SK-N-SH treated with all-trans-retinoic acid at 6 μM for 48 hours (cell line): ENCODE results near the gene PNLDC1.

Experiments
- ARNTL ChIP-seq: fragments of 450-650 bp; formaldehyde crosslinking; IDR thresholded peaks from 2 replicates; pipeline ENCODE4 v1.5.0; 2020; ENCODE audit warnings: low read depth, mild to moderate bottlenecking, moderate library complexity, borderline replicate concordance
- CREB5 ChIP-seq: fragments of 250-450 bp; sonication (Bioruptor Pico); IDR thresholded peaks from 2 replicates; pipeline ENCODE4 v1.5.1; 2020; ENCODE audit warnings: low read depth, mild to moderate bottlenecking, moderate library complexity
- CSDC2 ChIP-seq: fragments of 250-450 bp; sonication (Bioruptor Pico); IDR thresholded peaks from 2 replicates; pipeline ENCODE4 v1.5.0; 2020; ENCODE audit warnings: mild to moderate bottlenecking, moderate library complexity
- ESRRG ChIP-seq: fragments of 250-450 bp; sonication (Bioruptor Pico); IDR thresholded peaks from 2 replicates; pipeline ENCODE4 v1.6.1; 2021; ENCODE audit warnings: mild to moderate bottlenecking
- TCF4 ChIP-seq: fragments of 250-450 bp; sonication (Bioruptor Pico); IDR thresholded peaks from 2 replicates; pipeline ENCODE4 v1.8.0; 2021; ENCODE audit warnings: mild to moderate bottlenecking, moderate library complexity, borderline replicate concordance
- TOX ChIP-seq: fragments of 250-450 bp; sonication (Bioruptor Pico); IDR thresholded peaks from 2 replicates; pipeline ENCODE4 v1.8.0; 2021; ENCODE audit warnings: mild to moderate bottlenecking, moderate library complexity, borderline replicate concordance

- no peak for TF ChIP-seq CSDC2 (CRISPR knock-in tag)
- no peak for TF ChIP-seq ARNTL (CRISPR knock-in tag)
- TF ChIP-seq CREB5 (CRISPR knock-in tag): no peak
- no peak for TF ChIP-seq TCF4 (CRISPR knock-in tag)
- TF ChIP-seq ESRRG (CRISPR knock-in tag): no peak
- TF ChIP-seq TOX (CRISPR knock-in tag): no peak
These were observed 4.4 kb downstream of the PNLDC1 start for GRCh38 chr6:159804504-159804903.
